Vagina (tissue), 2 donors: ENCODE data around the gene CYSLTR2. TPM values are rescaled to one million over a fixed set of nuclear protein-coding genes. Genes with fewer than 3 reads are reported as not detected.

Experiments used
- DNase-seq, 2 donors: peaks; one replicate each; pipeline ENCODE4 v3.0.0-alpha.2; 2017; ENCODE audit errors: extremely low spot score in 2 of 2
- H3K27ac ChIP-seq: fragments of 200-600 bp; sonication (generic); one replicate; pipeline ENCODE4 v1.5.1; 2019
- H3K27me3 ChIP-seq: fragments of 200-600 bp; sonication (generic); one replicate; pipeline ENCODE4 v1.5.1; 2019
- H3K36me3 ChIP-seq, 2 donors: fragments of 200-600 bp; sonication (generic); one replicate each; pipeline ENCODE4 v1.5.1; 2017 to 2019
- H3K4me1 ChIP-seq: fragments of 200-600 bp; sonication (generic); one replicate; pipeline ENCODE4 v1.5.1; 2019
- H3K4me3 ChIP-seq, 2 donors: fragments of 200-600 bp; sonication (generic); 1 replicate in 1 of 2; 2 replicates in 1 of 2; pipeline ENCODE4 v1.5.1; 2016 to 2019
- H3K9me3 ChIP-seq: fragments of 200-600 bp; sonication (generic); one replicate; pipeline ENCODE4 v1.5.1; 2019
- POLR2A ChIP-seq, 2 donors: fragments of 450-650 bp; IDR thresholded peaks; one replicate each; pipeline ENCODE4 v1.6.1; 2017; ENCODE audit warnings: antibody characterized with exemption in 2 of 2, mild to moderate bottlenecking in 2 of 2, moderate library complexity in 2 of 2
- POLR2AphosphoS5 ChIP-seq, 2 donors: sonication (generic); formaldehyde crosslinking; IDR thresholded peaks; one replicate each; pipeline ENCODE4 v1.9.0; 2017; ENCODE audit warnings: antibody characterized with exemption in 2 of 2, mild to moderate bottlenecking in 2 of 2, low read depth in 1 of 2; ENCODE audit not compliant: insufficient read depth in 1 of 2
- intact Hi-C: fragments of 100-400 bp; cut with DNase I; formaldehyde crosslinking; loops from one replicate; pipeline ENCODE4 v1.15.1; 2023
- total RNA-seq: library from RNA; depleted of rRNA; stranded (reverse); fragments of >200 nt; gene quantifications from one replicate; pipeline ENCODE4 v1.2.3, GENCODE V29; 2016
- TF ChIP-seq, protein P1 (sequence below), 3 experiments: fragments of 450-650 bp in 2 of 3; fragments of 200-600 bp in 1 of 3; sonication (generic) in 1 of 3; IDR thresholded peaks; one replicate each; pipeline ENCODE4 v1.5.1; 2017 to 2019; ENCODE audit warnings: antibody characterized with exemption in 3 of 3, mild to moderate bottlenecking in 2 of 3, moderate library complexity in 2 of 3

Gene CYSLTR2, protein sequence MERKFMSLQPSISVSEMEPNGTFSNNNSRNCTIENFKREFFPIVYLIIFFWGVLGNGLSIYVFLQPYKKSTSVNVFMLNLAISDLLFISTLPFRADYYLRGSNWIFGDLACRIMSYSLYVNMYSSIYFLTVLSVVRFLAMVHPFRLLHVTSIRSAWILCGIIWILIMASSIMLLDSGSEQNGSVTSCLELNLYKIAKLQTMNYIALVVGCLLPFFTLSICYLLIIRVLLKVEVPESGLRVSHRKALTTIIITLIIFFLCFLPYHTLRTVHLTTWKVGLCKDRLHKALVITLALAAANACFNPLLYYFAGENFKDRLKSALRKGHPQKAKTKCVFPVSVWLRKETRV
- total RNA-seq = 0.49 TPM

DNA sequence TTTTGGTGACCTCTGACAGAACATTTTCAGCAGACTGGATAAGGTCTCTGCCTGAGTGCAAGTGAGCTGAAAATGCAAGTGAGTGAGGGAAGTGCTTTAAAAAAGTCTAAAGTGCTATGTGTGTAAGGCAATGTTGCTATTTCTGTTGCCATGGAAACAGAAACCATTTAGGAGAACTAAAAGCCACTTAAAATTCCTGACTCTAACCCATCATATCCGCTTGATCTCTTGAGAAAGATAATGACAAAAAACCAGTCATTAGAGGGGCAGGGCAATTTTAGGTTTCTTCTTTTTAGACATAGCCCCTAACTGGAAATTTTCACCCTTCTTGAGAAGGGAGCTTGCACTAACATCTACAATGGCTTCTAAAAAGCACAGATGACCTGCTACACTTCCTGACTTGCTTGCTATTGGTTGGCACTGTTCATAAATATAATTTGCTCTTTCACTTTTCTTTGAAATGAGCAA is at the start of gene CYSLTR2:
Gene CYSLTR2 (plus strand): TSS at position 458 of the 468 bp plus-strand sequence. CDS start 52,889 bp downstream, outside the sequence.
- Histone ChIP-seq H3K27ac (no peak within 1 kb of the TSS), H3K4me1 (peaks cover 15% of the 10 kb centered on the region), H3K36me3 (no peaks in the 10 kb centered on the region), H3K9me3 (no peaks in the 10 kb centered on the region), H3K27me3 (no peaks in the 10 kb centered on the region), H3K4me3 (no peak within 1 kb of the TSS)
- no peak for DNase-seq
- intact Hi-C loops = no loop called here
- TF ChIP-seq POLR2AphosphoS5 (IDR thresholded peaks at IDR 0.05; ENCODE audit: insufficient read depth in 1 of 2, low read depth in 1 of 2) (no peak), POLR2A (IDR thresholded peaks at IDR 0.05) (no peak)
- TF ChIP-seq, protein P1, sequence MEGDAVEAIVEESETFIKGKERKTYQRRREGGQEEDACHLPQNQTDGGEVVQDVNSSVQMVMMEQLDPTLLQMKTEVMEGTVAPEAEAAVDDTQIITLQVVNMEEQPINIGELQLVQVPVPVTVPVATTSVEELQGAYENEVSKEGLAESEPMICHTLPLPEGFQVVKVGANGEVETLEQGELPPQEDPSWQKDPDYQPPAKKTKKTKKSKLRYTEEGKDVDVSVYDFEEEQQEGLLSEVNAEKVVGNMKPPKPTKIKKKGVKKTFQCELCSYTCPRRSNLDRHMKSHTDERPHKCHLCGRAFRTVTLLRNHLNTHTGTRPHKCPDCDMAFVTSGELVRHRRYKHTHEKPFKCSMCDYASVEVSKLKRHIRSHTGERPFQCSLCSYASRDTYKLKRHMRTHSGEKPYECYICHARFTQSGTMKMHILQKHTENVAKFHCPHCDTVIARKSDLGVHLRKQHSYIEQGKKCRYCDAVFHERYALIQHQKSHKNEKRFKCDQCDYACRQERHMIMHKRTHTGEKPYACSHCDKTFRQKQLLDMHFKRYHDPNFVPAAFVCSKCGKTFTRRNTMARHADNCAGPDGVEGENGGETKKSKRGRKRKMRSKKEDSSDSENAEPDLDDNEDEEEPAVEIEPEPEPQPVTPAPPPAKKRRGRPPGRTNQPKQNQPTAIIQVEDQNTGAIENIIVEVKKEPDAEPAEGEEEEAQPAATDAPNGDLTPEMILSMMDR (IDR thresholded peaks at IDR 0.05) = no peak

DNA sequence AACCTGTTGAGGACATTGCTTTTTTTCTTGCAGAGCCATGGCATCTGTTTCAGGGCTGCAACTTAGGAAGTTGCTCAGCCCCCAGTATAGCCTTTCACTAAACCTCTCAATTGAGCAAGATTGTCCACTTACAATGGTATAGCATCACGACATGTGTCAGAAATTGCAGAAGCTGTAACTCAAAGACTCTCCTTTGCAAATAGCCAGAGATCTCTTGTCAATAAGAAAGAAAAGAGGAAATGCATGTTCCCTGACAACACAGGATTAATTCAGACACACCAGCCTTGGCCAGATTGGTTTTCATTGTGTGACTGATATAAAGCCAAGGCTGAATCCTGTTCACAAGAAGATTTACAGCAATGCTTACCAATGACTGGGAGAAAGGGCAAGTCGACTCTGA is 38.7 kb upstream of the CYSLTR2 start:
- intact Hi-C loops = no loop called here
- Histone ChIP-seq H3K27ac (no peak overlapping the region), H3K27me3 (no peaks in the 10 kb centered on the region), H3K36me3 (no peaks in the 10 kb centered on the region), H3K9me3 (no peaks in the 10 kb centered on the region), H3K4me1 (no peaks in the 10 kb centered on the region), H3K4me3 (no peak overlapping the region)
- TF ChIP-seq, protein P1 (IDR thresholded peaks at IDR 0.05) = no peak
- TF ChIP-seq POLR2A (IDR thresholded peaks at IDR 0.05) = no peak
- no peak for TF ChIP-seq POLR2AphosphoS5 (IDR thresholded peaks at IDR 0.05; ENCODE audit: insufficient read depth in 1 of 2, low read depth in 1 of 2)
- no peak for DNase-seq

DNA sequence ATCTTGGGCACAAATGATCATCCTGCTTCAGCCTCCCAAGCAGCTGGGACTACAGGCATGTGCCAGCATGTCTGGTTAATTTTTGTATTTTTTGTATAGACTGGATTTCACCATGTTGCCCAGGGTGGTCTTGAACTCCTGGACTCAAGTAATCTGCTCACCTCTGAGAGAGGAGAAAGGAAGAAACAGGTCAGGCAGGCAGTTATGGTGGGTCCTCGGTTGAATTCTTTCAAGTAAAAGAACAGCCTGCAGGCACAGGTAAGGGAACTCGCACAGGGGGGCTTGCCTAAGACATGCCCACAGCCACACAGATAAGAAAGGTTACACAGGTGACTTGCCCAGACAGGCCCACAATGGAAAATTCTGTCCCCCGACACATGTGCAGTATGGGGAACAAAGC is 34.8 kb upstream of the CYSLTR2 start:
- Histone ChIP-seq H3K4me1 (no peaks in the 10 kb centered on the region), H3K27me3 (no peaks in the 10 kb centered on the region), H3K4me3 (no peak overlapping the region), H3K27ac (no peak overlapping the region), H3K36me3 (no peaks in the 10 kb centered on the region), H3K9me3 (no peaks in the 10 kb centered on the region)
- intact Hi-C loops = no loop called here
- DNase-seq = no peak
- TF ChIP-seq POLR2A (IDR thresholded peaks at IDR 0.05) (no peak), POLR2AphosphoS5 (IDR thresholded peaks at IDR 0.05; ENCODE audit: insufficient read depth in 1 of 2, low read depth in 1 of 2) (no peak)
- TF ChIP-seq, protein P1 (IDR thresholded peaks at IDR 0.05) = no peak

DNA sequence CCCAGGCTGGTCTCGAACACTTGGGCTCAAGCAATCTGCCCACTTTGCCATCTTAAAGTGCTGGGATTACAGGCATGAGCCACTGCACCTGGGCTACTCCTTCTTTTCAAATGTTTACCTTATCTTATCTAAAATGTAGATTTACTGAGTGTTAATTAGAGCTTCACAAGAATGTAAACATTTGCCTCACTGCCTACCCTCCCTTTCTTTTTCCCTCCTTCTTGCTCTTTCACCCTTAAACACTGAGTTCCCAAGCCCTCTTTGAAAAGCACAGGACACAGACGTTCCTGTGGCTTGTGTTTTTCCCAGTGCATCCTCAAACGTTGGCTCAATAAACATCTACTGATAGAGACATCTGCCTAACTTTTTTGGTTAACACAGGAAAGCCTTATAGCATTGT is 32.7 kb upstream of the CYSLTR2 start:
- no peak for DNase-seq
- no peaks in the 10 kb centered on the region for H3K27me3 ChIP-seq
- H3K4me3 ChIP-seq = no peak overlapping the region
- no peaks in the 10 kb centered on the region for H3K9me3 ChIP-seq
- H3K4me1 ChIP-seq = no peaks in the 10 kb centered on the region
- no peak overlapping the region for H3K27ac ChIP-seq
- TF ChIP-seq, protein P1 (IDR thresholded peaks at IDR 0.05) = no peak
- no peak for TF ChIP-seq POLR2A (IDR thresholded peaks at IDR 0.05)
- TF ChIP-seq POLR2AphosphoS5 (IDR thresholded peaks at IDR 0.05; ENCODE audit: insufficient read depth in 1 of 2, low read depth in 1 of 2) = no peak
- intact Hi-C loops = no loop called here
- H3K36me3 ChIP-seq = no peaks in the 10 kb centered on the region

DNA sequence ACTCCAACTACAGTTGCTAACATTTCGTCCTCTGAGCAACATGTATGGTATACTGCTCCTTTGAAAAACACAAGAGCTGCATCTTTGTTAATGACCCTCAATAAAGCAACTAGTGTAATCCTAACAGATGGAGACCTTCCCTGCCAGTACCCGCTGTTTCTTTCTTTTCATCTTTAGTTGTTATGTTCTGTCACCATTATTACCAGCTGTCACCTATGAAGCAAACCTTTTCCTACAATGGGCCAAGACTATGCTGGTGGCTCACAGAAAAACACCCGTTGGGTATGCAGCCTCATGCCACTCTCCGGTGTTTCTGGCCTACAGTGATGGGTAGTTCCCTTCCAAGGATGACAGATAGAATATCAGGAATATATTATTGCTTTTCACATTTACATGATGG is 29.7 kb upstream of the CYSLTR2 start:
- Histone ChIP-seq H3K4me1 (no peaks in the 10 kb centered on the region), H3K27ac (no peak overlapping the region), H3K4me3 (no peak overlapping the region), H3K36me3 (no peaks in the 10 kb centered on the region), H3K27me3 (no peaks in the 10 kb centered on the region), H3K9me3 (no peaks in the 10 kb centered on the region)
- intact Hi-C loops = no loop called here
- TF ChIP-seq POLR2A (IDR thresholded peaks at IDR 0.05) (no peak), POLR2AphosphoS5 (IDR thresholded peaks at IDR 0.05; ENCODE audit: insufficient read depth in 1 of 2, low read depth in 1 of 2) (no peak)
- TF ChIP-seq, protein P1 (IDR thresholded peaks at IDR 0.05) = no peak
- no peak for DNase-seq
